Activated T-cell treated with anti-CD3 and anti-CD28 coated beads, Interleukin-2, amount 50 U/mL, for 4 hours (primary cell): ENCODE measurements around the gene NDRG3. TPM values are rescaled to one million over a fixed set of nuclear protein-coding genes. Genes with fewer than 3 reads are reported as not detected.

ENCODE experiments used
- ATAC-seq, 2 donors: fragments of 200-7000 bp; cut with Tn5 transposase; one replicate each; pipeline ENCODE4 v1.10.0; 2021
- DNase-seq: peaks from one replicate; pipeline ENCODE4 v3.0.0-alpha.2; 2020
- H3K27me3 Mint-ChIP-seq: one replicate; pipeline ENCODE4 v1.8.0; 2021; ENCODE audit warnings: low read depth, mixed read lengths
- H3K36me3 Mint-ChIP-seq: one replicate; pipeline ENCODE4 v1.8.0; 2022; ENCODE audit warnings: mixed read lengths; ENCODE audit not compliant: insufficient read depth
- H3K4me1 Mint-ChIP-seq: one replicate; pipeline ENCODE4 v1.8.0; 2021; ENCODE audit warnings: low read depth, mixed read lengths
- H3K4me3 Mint-ChIP-seq: one replicate; pipeline ENCODE4 v1.8.0; 2021; ENCODE audit warnings: mild to moderate bottlenecking, moderate library complexity, mixed read lengths
- H3K9me3 Mint-ChIP-seq: one replicate; pipeline ENCODE4 v1.8.0; 2021; ENCODE audit warnings: mixed read lengths
- total RNA-seq, 3 donors: library from RNA; stranded (reverse); gene quantifications; one replicate each; pipeline ENCODE4 v1.2.1, GENCODE V29; 2021

The NDRG3 gene
- 10 to 100 TPM; 10.4 to 11.8 (median 11.4) TPM for total RNA-seq

- DNase-seq (peak; percentile 89), ATAC-seq (peak; percentile 98 to 99)
- H3K27me3 Mint-ChIP-seq: no peaks in the 10 kb centered on the region
- no peaks in the 10 kb centered on the region for H3K9me3 Mint-ChIP-seq
- H3K4me1 Mint-ChIP-seq: peaks cover 25% of the 10 kb centered on the region
- no peaks in the 10 kb centered on the region for H3K36me3 Mint-ChIP-seq
- peak within 1 kb of the TSS; percentile 89 for H3K4me3 Mint-ChIP-seq
Measured at GRCh38 chr20:36745927-36746659, at the start of gene NDRG3. NDRG3 (minus strand) TSS chr20:36746090; CDS start chr20:36721735, 24,355 bp downstream.

DNA sequence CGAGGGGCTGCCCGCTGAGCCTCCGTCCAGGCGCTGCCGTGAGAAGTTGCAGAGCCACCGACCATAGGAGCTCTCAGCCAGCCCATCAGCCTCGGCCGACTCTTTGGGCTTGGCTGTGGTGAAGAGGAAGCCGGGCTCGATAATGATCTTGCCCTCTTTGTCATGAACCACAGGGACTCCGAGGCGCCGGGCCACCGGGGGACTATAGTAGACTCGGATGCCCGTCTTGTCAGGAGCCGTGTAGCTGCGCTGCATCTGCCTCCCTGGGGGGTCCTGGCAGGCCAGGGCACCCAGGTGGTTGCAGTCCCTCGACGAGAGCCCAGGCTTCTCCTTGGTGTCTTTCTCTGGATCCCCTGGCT, 48.2 kb upstream of the NDRG3 start:
- Mint-ChIP-seq H3K4me3 (no peak overlapping the region), H3K9me3 (no peaks in the 10 kb centered on the region), H3K4me1 (no peaks in the 10 kb centered on the region), H3K36me3 (no peaks in the 10 kb centered on the region), H3K27me3 (no peaks in the 10 kb centered on the region)
- ATAC-seq: no peak
- DNase-seq: no peak

GRCh38 chr20:36793294-36794115, 47.6 kb upstream of the NDRG3 start:
- ATAC-seq: no peak
- no peak for DNase-seq
- Mint-ChIP-seq H3K36me3 (no peaks in the 10 kb centered on the region), H3K27me3 (no peaks in the 10 kb centered on the region), H3K4me3 (no peak overlapping the region), H3K4me1 (no peaks in the 10 kb centered on the region), H3K9me3 (no peaks in the 10 kb centered on the region)

- DNase-seq (no peak), ATAC-seq (no peak)
- Mint-ChIP-seq H3K4me3 (no peak overlapping the region), H3K27me3 (no peaks in the 10 kb centered on the region), H3K4me1 (no peaks in the 10 kb centered on the region), H3K36me3 (no peaks in the 10 kb centered on the region), H3K9me3 (no peaks in the 10 kb centered on the region)
Measured at GRCh38 chr20:36792422-36792821, 46.5 kb upstream of the NDRG3 start.

DNA sequence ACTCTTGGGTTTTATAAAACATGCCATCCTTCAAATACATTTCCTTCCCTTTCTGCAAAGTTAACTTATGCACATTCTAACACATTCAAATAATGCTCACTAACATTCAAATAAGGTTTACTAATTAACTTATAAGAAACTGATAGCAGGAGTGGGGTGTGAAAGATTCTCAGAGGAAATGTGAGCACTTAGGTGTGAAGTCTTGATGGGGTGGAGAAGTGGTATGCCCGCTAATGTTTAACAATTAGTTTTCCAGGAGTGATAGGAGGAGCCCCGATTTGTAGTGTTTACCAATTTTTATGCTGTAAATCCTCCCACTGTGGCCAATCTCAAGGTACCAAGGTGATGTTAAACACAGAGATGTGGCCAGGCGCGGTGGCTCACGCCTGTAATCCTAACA, 46.0 kb upstream of the NDRG3 start:
- Mint-ChIP-seq H3K36me3 (no peaks in the 10 kb centered on the region), H3K4me3 (no peak overlapping the region), H3K9me3 (no peaks in the 10 kb centered on the region), H3K4me1 (no peaks in the 10 kb centered on the region), H3K27me3 (no peaks in the 10 kb centered on the region)
- DNase-seq (no peak), ATAC-seq (no peak)

- DNase-seq (no peak), ATAC-seq (no peak)
- H3K27me3 Mint-ChIP-seq: no peaks in the 10 kb centered on the region
- H3K4me1 Mint-ChIP-seq: no peaks in the 10 kb centered on the region
- H3K4me3 Mint-ChIP-seq: no peak overlapping the region
- no peaks in the 10 kb centered on the region for H3K9me3 Mint-ChIP-seq
- H3K36me3 Mint-ChIP-seq: peaks cover 2% of the 10 kb centered on the region
Measured at GRCh38 chr20:36786663-36787062, 40.8 kb upstream of the NDRG3 start.

DNA sequence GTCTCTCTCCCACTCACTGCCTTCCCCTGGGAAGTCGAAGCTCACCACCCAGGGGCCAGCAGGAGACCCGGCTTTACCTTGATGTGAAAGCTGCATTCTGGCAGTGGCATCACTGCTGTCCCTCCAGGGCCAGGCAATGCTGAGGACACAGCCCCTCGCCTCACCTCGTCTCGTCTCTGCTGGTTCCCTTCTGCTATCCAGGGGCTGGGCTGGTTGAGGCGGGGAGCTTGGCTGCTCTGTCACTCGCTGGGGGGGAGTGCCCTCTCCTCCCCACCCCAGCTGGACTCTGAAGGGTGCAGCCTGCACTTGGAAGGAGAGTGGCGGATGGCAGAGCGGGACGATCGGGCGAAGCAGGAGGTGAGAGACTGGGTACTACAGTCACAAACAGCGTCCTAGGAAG, 40.4 kb upstream of the NDRG3 start:
- H3K9me3 Mint-ChIP-seq: no peaks in the 10 kb centered on the region

DNA sequence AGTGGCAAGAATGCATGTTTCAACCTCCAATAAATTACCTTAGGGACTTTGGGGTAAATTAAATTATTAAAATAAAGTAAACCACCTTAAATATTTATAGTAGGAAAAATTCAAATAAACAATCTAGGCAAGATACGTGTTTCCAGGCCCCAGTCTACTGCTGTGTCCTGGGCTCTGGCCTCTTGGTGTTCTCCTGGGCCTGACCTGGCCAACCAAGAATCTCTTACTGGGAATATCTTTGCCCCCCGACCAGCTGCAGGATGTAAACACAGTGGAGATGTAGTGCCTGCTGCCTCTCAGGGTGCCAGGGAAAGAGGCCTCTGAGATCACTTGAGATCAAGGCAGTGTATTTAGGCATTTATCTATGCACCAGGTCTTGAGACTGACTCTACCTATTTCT, 39.4 kb upstream of the NDRG3 start:
- Mint-ChIP-seq H3K4me1 (no peaks in the 10 kb centered on the region), H3K27me3 (no peaks in the 10 kb centered on the region), H3K4me3 (no peak overlapping the region), H3K36me3 (peaks cover 2% of the 10 kb centered on the region), H3K9me3 (no peaks in the 10 kb centered on the region)
- DNase-seq (no peak), ATAC-seq (no peak)

More for the DNA sequence above, 40.4 kb upstream of the NDRG3 start:
- peaks cover 2% of the 10 kb centered on the region for H3K36me3 Mint-ChIP-seq
- no peaks in the 10 kb centered on the region for H3K4me1 Mint-ChIP-seq
- no peaks in the 10 kb centered on the region for H3K27me3 Mint-ChIP-seq
- no peak for DNase-seq
- ATAC-seq: no peak
- no peak overlapping the region for H3K4me3 Mint-ChIP-seq

DNA sequence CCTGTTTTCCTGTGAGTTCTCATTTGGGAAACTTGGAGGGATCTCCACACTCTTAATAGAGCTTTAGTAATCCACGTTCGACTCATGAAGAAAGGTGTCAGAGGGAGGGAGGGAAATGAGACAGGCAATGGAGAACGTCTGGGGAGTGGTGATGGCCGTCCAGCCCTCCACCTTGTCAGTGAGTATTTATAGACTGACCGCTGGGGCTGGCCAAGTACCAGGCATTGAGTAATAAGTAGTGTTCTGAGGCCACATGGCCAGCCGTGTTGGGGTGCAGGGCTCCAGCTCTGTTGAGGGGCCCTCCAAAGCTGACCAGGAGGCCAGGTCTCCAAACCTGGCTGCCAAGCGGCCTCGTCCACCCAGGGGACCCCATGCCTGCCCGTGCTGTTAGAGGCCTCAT, 39.0 kb upstream of the NDRG3 start:
- ATAC-seq (no peak), DNase-seq (no peak)
- no peaks in the 10 kb centered on the region for H3K4me1 Mint-ChIP-seq
- H3K36me3 Mint-ChIP-seq: peaks cover 2% of the 10 kb centered on the region
- no peaks in the 10 kb centered on the region for H3K27me3 Mint-ChIP-seq
- H3K9me3 Mint-ChIP-seq: no peaks in the 10 kb centered on the region
- H3K4me3 Mint-ChIP-seq: no peak overlapping the region

DNA sequence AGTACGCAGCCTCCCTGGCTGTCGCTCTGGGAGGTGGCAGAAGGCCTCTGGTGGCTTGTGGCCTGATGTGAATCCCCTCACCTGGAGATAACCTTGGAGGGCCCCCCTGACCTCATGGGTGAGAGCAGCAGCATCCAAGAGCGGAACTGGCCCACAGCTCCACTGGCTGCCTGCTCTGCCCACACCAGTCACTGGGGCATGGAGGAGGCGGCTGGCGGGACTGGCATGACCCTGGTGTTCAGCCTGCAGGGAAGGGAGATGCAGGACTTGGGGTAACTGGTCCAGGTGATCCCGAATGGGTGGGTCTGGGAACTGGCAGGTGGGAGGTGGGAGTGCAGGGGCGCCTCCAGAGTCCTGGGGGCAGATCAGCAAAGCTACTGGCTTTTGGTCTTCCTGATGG, 38.2 kb upstream of the NDRG3 start:
- Mint-ChIP-seq H3K4me1 (no peaks in the 10 kb centered on the region), H3K27me3 (no peaks in the 10 kb centered on the region), H3K4me3 (no peak overlapping the region), H3K36me3 (peaks cover 2% of the 10 kb centered on the region), H3K9me3 (no peaks in the 10 kb centered on the region)
- ATAC-seq: no peak
- no peak for DNase-seq

GRCh38 chr20:36779656-36780025, 33.8 kb upstream of the NDRG3 start:
- no peak overlapping the region for H3K4me3 Mint-ChIP-seq

DNA sequence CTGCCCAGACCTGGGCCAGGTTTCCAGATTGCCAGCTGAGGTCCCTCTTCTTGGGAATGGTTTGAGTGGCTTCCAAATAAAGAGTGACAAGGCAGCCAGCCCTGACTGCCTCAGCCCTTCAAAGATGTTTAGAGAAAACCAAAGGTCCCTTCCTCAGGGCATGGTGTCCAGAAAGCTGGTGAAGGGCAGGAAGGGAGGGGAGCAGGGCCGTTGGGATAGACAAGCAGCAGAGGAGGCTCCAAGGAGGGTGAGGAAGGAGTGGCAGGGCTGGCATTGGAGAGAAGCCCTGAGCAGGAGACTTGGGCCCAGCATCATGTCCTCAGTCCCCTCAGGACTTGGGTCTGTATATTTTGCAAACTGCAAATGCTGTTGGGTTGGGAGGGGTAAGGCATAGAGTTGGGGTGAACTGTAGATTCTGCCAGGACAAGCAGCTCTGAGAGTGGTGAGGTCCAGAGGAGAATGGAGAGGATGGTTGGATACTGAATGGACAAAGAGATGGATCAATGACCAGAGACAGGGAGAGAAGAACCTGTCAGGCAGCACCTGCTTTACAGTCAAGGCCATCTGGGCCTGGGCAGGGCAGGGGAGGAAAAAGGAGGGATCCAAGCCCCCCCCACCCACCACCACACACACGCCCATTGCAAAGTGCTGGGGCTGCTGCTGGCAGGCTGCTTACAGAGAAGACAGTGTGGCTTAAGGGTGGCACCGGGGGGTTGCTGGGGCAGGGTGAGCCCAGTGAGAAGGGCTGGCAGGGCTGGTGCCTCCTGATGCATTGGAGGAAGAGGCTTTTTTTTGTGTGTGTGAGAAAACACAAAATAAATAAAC, 33.2 kb upstream of the NDRG3 start:
- no peaks in the 10 kb centered on the region for H3K9me3 Mint-ChIP-seq
- no peaks in the 10 kb centered on the region for H3K36me3 Mint-ChIP-seq
- peaks cover 2% of the 10 kb centered on the region for H3K4me1 Mint-ChIP-seq
- no peaks in the 10 kb centered on the region for H3K27me3 Mint-ChIP-seq
- ATAC-seq (no peak), DNase-seq (no peak)
- H3K4me3 Mint-ChIP-seq: no peak overlapping the region

More at GRCh38 chr20:36779656-36780025, 33.8 kb upstream of the NDRG3 start:
- DNase-seq (no peak), ATAC-seq (no peak)
- no peaks in the 10 kb centered on the region for H3K27me3 Mint-ChIP-seq
- peaks cover 2% of the 10 kb centered on the region for H3K4me1 Mint-ChIP-seq
- peaks cover 2% of the 10 kb centered on the region for H3K36me3 Mint-ChIP-seq
- H3K9me3 Mint-ChIP-seq: no peaks in the 10 kb centered on the region

- peaks cover 8% of the 10 kb centered on the region for H3K4me1 Mint-ChIP-seq
- DNase-seq (no peak), ATAC-seq (no peak)
- no peak overlapping the region for H3K4me3 Mint-ChIP-seq
- H3K27me3 Mint-ChIP-seq: no peaks in the 10 kb centered on the region
- H3K9me3 Mint-ChIP-seq: no peaks in the 10 kb centered on the region
- H3K36me3 Mint-ChIP-seq: no peaks in the 10 kb centered on the region
Measured at GRCh38 chr20:36777576-36777975, 31.7 kb upstream of the NDRG3 start.

GRCh38 chr20:36777167-36777566, 31.3 kb upstream of the NDRG3 start:
- H3K9me3 Mint-ChIP-seq: no peaks in the 10 kb centered on the region
- no peaks in the 10 kb centered on the region for H3K36me3 Mint-ChIP-seq
- peaks cover 9% of the 10 kb centered on the region for H3K4me1 Mint-ChIP-seq
- DNase-seq (no peak), ATAC-seq (no peak)
- H3K27me3 Mint-ChIP-seq: no peaks in the 10 kb centered on the region
- H3K4me3 Mint-ChIP-seq: no peak overlapping the region
